GM19463 (cell line): Measurements from ENCODE around the gene ZNF865.

Experiments
- ATAC-seq: cut with Tn5 transposase; IDR thresholded peaks from one replicate; pipeline ENCODE4 v1.9.1; 2021; ENCODE audit warnings: mild to moderate bottlenecking, moderate library complexity; ENCODE audit not compliant: unreplicated experiment

ZNF865 gene

DNA sequence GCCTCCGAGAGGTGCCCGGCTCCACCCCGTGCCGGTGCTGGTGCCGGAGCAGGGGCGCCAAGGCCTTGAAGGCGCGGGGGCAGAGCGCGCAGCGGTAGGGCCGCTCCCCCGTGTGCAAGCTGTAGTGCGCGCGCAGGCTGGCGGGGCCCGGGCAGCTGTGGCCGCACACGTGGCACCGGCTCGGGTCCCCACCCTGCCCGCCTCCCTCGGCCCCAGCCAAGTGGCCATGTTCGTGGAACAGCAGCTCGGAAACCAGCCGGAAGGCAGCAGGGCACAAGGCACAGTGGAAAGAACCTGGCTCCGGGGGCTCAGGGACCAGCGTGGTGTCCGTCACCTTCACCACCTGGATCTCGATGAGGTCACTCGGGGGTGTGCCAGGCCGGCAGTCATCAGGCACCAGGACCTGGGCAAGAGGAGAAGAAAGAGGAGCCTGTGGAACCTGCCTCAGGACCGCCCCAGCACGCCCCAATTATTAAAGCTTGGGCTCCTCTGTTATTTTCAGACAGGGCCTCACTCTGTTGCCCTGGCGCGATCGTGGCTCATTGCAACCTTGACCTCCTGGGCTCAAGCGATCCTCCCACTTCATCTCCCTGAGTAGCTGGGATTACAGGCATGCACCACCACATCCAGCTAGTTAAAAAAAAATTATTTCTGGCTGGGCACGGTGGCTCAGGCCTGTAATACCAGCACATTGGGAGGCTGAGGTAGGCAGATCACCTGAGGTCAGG is 17.0 kb downstream of the ZNF865 start:
- ATAC-seq: no peak

DNA sequence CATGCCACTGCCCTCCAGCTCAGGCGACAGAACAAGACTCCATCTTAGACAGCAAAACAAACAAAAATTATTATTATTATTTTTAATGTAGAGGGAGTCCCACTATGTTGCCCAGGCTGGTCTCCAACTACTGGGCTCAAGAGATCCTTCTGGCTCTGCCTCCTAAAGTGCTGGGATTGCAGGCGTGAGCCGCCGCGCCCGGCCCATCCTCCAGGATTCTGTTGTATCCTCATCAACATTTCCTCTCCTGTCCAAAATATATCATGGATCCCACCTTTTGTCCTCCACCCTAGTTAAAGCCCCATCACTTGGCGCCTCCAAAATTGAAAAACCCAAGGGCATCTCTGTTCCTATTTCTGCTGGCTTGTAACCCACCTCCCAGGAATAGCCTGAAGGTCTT is 17.7 kb downstream of the ZNF865 start:
- no peak for ATAC-seq

DNA sequence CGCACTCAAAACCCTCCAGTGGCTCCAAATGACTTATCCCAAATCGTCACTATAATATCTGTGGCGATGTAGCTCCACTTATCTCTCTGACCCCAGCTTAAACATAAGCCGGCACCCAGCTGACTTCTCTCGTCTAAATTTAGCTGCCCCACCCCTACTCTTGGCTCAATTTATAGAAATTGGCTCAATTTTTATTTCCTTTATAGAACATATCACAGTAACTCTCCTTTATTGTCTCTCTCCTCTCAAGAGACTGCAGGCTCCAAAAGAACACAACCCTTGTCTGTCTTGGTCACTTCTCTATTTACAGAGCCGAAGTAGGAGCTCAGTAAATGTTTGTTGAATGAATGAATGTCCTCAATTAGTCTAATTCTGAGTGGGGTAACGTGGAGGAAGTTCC is 18.1 kb downstream of the ZNF865 start:
- ATAC-seq: no peak

GRCh38 chr19:55624109-55625003 is 18.9 kb downstream of the ZNF865 start, which contains the start of gene ZNF784:
TSS of gene ZNF784 (minus strand) at chr19:55624566. CDS start at chr19:55624561, 5 bp downstream.
- ATAC-seq: no peak

DNA sequence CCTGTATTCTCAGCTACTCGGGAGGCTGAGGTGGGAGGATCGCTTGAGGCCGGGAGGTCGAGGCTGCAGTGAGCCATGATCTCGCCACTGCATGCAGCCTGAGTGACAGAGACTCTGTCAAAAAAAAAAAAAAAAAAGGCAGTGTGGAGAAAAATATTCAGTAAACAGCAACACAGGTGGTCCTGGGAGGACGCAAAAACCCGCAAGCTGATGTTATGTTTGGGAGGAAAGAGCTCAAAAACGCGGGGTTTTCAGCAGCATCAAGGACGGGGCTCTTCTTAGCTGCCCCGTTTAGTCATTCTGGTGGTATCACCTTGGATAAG is 19.5 kb downstream of the ZNF865 start:
- ATAC-seq: no peak

DNA sequence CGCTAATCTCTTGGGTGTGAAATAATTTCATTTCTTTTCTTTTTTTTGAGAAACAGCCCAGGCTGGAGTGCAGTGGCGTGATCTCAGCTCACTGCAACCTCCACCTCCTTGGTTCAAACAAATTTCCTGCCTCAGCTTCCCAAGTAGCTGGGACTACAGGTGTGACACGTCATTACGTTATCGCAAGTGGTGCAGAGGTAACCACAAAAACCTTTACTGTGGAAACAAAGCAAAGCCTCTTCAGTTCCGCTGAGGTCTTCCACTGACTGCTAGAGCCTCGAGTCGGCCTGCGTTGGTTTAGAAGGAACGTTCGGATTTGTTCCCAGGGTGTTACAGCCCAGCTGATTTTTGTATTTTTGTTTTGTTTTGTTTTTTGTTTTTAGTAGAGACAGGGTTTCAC is 20.9 kb downstream of the ZNF865 start:
- ATAC-seq: no peak

- no peak for ATAC-seq
These were observed 27.0 kb downstream of the ZNF865 start for GRCh38 chr19:55632463-55632834.

- no peak for ATAC-seq
These were observed 28.4 kb downstream of the ZNF865 start for GRCh38 chr19:55633861-55634260.

DNA sequence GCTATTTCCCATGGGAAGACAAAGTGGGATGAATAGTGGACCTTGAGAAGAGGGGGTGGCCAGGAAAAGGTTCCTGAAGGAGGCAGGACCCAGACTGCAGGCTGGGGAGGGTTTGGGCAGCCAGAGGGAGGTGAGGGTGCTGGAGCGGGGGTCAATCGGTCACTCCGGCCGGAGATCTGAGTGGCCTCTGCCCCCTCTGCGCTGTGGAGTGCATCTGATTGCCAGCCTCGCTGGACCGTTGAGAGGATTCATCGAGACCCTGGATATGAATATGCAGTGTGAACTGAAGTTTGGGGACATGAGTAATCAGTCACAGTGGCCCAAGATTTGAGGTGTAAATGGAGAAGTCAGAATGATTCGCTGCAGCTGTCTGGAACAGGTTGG is 29.9 kb downstream of the ZNF865 start:
- ATAC-seq: no peak

- no peak for ATAC-seq
These were observed 30.5 kb downstream of the ZNF865 start for GRCh38 chr19:55635856-55636440.

DNA sequence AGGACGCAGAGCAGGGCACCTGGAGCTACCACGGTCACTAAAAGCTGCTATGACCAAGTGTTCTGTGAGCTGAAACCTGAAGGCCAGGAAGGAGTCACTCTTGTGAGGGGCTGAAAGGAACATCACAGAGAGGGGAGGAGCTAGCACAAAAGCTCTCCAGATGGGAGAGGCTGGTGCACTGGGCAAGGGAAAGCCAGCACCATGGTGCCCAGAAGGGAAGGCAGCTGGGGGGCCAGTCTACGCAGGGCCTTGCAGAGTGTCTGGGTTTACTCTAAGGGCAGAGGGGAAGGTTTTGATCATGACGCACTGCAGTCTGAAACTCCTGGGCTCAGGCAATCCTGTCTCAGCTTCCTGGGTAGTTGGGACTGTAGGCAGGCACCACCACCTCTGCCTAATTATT is 31.3 kb downstream of the ZNF865 start:
- ATAC-seq: no peak

GRCh38 chr19:55637534-55637933 is 32.1 kb downstream of the ZNF865 start:
- ATAC-seq: no peak

DNA sequence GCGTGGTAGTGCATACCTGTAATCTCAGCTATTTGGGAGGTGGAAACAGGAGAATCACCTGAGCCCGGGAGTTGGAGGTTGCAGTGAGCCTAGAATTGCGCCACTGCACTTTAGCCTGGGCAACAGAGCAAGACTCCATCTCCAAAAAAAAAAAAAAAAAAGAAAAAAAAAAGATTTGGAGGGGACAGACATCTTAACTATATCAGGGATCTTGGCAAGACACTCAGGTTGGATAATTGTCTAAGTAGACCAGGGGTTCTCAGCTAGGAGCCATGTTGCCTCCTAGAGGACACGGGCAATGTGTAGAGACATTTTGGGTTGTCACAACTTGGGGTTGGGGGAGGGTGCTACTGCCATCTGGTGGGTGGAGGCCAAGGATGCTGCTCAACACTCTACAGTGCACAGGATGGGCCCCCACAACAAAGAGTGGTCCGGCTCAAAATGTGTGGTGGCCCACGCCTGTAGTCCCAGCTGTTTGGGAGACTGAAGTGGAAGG is 33.5 kb downstream of the ZNF865 start:
- ATAC-seq: no peak

GRCh38 chr19:55640043-55640576 is 34.7 kb downstream of the ZNF865 start:
- ATAC-seq: no peak

DNA sequence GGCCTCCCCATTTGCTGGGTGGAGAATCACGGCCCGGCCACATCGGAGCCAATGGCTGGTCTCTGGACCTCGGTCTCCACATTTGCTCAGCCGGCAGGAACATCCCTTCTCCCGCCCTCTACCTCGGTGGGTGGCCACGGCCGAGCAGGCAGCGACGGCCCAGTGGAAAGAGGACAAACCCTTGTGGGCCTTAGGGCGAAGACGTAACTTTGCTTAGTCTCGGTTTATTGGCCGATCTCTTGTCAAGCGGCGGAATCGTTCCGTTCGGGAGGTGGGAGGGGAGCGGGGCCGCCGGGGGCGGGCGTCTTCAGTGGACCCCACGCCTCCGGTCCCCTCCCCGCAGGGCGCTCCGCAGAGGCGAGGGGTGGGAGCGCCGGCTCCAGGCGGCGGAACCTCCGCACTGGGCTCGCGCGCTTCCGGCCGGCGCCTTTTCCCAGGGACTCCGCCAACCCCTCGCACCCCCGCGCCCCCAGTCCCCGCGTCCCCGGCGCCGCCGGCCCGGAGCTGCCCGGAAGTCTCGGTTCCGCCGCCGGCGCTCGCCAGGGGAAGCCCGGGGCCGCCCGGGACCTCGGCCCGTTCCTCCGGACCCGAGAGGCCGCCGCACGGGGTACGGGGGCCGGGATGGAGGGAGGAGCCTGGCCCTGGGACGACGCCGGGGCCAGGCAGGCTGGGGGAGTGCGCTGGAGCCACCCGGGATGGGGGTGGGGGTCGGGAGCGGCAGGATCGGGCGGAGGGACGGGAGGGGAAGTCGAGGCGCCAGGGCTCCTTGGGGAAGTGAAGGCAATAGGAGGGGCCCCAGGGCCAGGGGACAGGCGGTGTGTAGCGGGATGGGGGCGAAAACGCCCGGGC is 35.4 kb downstream of the ZNF865 start, which contains the start of gene ZNF580:
Gene ZNF580, plus strand, starts transcription at position 426 of the 849 bp plus-strand sequence. CDS start 1,507 bp downstream, outside the sequence.
- ATAC-seq: no peak

GRCh38 chr19:55641426-55642152 is 36.1 kb downstream of the ZNF865 start:
- ATAC-seq: no peak

- peak; percentile 1 for ATAC-seq
These were observed 36.9 kb downstream of the ZNF865 start for GRCh38 chr19:55642153-55643002.

- ATAC-seq: peak; percentile 39
These were observed 37.8 kb downstream of the ZNF865 start, which contains the start of gene ZNF581 for GRCh38 chr19:55643003-55643886. TSS of gene ZNF581 (plus strand) at chr19:55643649. CDS start at chr19:55644572, 923 bp downstream.
